GM18502 (cell line): ENCODE measurements around the gene TRAF3IP3.
"Not testable (repeated sequence)": the region's sequence is repeated elsewhere in the genome, so short reads cannot be mapped to it uniquely, and the experiment has no call there.

Source experiments
- ATAC-seq: cut with Tn5 transposase; IDR thresholded peaks from one replicate; pipeline ENCODE4 v1.9.1; 2021; ENCODE audit warnings: mild to moderate bottlenecking; ENCODE audit not compliant: unreplicated experiment, poor library complexity

The TRAF3IP3 gene

DNA sequence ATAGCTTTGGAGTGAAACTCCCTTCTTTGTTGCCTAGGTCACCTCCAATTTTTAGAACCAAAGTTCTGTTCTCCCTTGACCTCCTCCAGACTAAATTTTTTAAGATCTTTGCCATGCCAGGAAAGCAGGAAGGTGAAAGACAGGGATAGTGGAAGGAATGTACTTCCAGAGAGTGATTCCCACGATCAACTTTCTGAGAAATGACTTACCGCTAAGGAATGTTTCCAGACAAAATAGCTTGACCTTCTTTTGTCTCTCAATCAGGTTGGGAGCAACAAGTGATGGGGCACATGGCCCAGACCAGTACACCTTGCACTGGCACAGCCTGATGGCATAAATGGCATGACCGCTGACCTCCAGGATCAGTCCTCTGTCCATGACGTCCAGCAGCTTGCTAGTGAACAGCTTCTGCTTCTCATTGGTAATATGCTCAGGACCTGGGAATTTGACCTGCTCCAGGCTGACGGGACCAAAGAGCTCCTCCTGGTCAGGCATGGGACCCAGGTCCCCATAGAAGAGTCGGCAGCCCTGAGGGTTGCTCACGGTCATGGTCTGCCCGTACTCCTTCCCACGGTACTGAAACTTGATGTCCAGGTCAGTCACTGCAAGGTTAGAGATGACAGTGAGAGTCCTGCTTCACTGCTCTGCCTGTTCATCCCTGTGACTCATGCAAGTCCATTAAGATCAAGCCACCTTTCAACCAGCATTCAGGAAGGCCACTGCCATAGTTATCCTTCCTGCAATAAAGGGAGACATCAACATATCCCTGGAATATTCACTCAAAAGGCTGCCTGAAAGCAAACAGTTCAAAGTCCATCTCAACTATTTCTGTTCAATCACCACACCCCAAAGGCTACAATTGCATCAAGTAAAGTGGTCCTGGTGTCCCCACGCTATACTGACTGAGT, 34.7 kb downstream of the TRAF3IP3 start:
- ATAC-seq: no peak

DNA sequence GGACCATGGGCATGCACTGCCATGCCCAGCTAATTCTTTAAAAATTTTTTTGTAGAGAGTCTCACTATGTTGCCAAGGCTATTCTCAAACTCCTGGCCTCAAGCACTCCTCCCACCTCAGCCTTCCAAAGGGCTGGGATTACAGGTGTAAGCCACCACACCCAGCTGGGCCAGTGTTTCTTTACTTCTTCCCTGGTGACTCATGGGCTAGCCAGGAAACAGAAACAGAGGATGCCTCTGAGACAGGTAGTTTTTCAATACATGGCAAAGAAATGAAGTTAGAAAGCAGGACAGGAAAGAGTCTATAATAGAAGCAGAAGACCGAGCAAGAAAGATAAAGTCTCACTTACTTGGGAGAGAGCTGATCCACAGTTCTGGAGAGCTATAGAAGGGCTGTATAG, 36.1 kb downstream of the TRAF3IP3 start:
- no peak for ATAC-seq

- not testable (repeated sequence) for ATAC-seq
Observed at GRCh38 chr1:209793711-209794110, 37.9 kb downstream of the TRAF3IP3 start.

GRCh38 chr1:209797978-209798639, 42.3 kb downstream of the TRAF3IP3 start:
- ATAC-seq: no peak

DNA sequence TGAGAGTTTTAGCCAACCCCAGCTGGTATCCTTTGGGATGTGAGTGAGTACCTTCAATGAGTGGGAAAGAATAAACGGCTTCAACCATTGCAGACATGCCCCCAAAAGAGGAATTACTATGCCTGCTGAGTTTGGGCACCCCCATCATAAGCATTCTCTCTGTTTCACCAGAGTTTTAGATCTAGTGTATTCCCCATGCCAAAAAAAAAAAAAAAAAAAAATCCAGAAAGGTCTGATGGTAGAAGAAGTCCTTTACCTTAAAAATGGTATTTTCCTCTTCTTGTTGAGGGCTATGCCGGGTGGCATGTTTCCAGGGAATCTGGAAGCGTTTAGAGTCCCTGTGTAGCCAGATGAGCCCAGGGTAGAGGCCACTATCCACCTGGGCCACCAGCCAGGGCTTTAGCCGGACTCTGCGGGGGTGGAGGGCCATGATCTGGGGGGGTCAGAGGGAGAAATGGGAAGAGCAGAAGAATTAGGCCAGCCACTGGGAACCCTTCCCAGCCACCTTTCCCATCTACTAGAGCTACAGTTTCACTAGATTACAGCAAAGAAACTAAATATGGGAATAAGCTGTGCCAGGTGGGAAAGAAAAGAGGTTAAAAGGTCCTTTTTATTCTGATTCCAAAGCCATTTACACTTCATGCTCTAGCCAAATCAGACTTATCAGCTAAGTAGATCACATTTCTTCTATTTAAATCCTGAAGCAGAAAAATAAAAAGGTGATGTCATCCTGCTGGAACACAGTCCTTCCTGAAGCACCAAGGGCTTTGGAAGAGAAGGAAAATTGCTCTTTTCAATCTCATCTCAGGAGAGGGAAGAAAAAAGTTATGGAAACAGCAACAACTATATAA, 45.4 kb downstream of the TRAF3IP3 start:
- no peak for ATAC-seq

- ATAC-seq: no peak
Observed at GRCh38 chr1:209802117-209802779, 46.4 kb downstream of the TRAF3IP3 start.

GRCh38 chr1:209802780-209803152, 46.9 kb downstream of the TRAF3IP3 start:
- ATAC-seq: no peak

DNA sequence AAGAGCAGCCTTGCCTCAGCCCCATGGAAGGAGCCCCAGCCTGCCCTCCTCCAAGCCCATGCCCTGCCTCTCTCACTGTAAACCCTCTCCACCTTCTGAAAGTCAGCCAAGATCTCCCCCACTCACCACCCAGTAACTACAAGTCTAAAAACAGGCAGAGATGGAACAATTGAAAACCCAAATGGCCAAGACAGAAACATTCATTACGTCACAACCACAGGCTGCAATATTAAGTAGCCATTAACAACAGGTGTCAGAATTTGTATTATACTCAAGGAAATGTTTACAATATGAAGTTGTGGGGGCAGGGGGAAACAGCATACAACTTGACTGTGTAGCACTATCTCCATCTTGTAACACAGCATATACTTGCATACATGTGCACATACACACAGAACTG, 47.7 kb downstream of the TRAF3IP3 start:
- no peak for ATAC-seq

DNA sequence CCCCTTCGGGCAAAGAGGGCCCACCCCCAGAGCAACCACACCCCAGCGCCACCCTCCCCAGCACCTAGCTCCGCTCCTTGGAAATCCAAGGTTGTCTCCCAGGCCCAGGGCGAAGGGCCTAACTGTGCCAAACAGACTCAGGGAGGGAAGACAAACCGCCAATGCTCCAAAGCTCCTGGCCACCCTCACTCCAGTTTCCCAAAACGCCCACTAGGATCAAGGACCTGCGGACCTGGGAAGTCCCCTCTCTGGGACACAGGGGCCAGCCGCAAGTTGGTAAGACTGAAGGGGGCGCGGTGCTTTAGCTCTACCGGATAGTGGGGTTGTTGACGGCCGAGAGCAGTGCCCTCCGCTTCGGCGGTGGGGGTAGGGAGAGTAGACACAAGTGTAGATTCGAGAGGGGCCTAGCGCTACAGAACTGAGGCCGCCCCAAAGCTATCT, 49.5 kb downstream of the TRAF3IP3 start:
- no peak for ATAC-seq

GRCh38 chr1:209805875-209806760, 50.3 kb downstream of the TRAF3IP3 start, which contains the start of gene IRF6:
IRF6 (minus strand) TSS chr1:209806142; CDS start chr1:209801413, 4,729 bp downstream.
- ATAC-seq: peak; percentile 94

- no peak for ATAC-seq
Observed at GRCh38 chr1:209807509-209807908, 51.7 kb downstream of the TRAF3IP3 start.

- ATAC-seq: no peak
Observed at GRCh38 chr1:209808059-209808581, 52.3 kb downstream of the TRAF3IP3 start.

GRCh38 chr1:209809611-209810010, 53.8 kb downstream of the TRAF3IP3 start:
- ATAC-seq: no peak

DNA sequence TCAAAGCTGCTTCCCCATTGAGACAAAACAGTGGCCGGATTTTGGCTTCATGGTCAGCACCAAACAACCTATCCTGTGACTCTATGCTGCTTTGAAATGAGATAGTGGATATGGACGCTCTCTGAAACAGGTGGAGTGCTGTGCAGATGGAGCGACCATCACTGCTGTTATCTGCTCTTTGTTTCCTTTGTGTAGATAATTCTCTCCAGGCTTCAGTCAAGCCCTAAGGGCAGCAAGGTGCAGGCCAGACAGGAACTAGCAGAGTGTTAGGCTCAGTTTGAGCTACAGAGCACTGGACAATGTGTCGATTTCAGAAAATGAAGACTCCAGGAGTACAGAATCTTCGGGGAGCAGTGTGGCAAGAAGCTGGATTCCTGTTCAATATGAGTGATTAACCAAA, 54.9 kb downstream of the TRAF3IP3 start:
- ATAC-seq: no peak

DNA sequence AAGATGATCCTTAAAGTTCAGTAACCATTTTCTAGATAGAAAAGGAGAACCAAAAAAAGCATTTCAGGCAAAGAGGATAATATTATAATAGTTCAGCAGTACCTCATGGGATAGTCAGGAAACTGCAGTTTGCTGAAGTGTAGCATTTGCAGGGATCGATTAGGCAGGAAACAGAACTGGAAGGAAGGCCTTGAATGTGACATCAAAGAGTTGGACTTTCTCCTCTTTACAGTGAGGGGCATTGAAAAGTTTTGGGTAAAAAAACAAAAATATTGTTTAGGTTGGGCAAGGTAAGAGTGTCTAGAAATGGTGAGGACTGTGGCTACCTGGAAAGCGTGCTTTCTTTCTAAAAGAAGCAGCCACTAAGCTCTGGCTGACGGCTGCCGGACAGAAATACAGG, 58.0 kb downstream of the TRAF3IP3 start:
- ATAC-seq: no peak

- no peak for ATAC-seq
Observed at GRCh38 chr1:209815490-209815889, 59.6 kb downstream of the TRAF3IP3 start.

DNA sequence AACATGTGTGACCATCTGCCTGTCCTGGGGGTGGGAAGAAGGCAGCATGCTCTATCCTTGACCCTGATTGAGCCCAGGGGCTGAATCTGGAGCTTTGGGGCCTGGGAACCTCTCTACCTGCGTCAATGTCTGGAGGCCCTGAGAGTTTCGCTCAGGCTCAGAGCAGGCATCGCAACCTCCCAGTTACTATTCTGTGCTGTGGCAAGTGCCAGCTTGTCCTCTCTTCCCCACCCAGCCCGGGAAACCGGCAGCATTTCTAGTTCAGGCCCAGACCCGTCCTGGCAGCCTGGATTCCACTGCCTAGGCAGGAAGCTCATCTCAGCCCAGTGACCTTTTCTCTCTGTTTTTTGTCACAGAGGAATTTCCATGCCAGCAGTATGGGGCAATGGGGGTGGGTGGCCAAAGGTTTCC, 60.1 kb downstream of the TRAF3IP3 start:
- no peak for ATAC-seq

- no peak for ATAC-seq
Observed at GRCh38 chr1:209816923-209817322, 61.1 kb downstream of the TRAF3IP3 start.

DNA sequence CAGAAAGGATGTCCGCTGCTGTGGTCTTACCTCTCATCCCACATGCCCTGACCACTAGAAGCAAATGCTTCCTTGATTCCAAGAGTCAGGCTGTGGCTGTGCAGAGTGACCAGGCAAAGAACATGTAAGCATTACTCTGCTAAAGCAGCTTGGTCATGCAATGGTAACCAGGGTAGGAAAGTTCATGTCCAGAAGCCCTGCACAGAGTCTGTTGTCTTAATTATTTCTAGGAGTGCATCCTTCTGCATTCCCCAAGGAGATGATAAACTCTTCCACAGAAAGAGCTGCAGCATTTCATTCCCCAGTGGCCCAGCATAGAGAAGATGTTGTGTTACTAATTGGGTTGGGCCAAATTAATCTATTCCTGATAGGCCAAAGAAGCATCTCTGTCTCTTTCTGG, 61.8 kb downstream of the TRAF3IP3 start:
- no peak for ATAC-seq
